ENCODE data around the gene MINDY4.

DNA sequence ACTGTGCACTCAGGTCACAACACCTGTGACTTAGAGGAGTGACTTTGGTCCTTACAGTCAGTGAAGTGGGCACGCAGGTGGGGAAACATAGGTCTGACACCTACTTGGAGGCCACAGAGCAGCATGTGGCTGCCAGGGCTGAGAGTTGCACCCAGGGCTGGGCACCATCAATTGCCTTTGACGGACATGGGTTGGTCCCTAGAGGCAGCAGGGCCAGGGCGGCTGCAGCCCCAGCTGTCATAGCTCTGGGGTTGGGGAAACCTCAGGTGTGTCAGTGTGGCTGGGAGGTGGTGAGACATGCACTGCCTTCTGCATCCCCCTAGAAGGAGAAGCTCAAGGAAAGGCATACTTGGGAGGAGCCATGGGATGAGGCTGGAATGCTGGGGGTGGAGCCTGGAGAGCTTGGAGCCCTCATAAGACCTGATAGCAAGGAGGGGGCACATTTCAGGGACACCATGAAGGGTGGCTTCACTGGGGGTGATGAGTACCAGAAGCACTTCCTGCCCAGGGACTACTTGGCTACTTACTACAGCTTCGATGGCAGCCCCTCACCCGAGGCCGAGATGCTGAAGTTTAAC lies 19.4 kb upstream of the MINDY4 start, which contains the start of gene INMT:
- TF ChIP-seq, protein P1, sequence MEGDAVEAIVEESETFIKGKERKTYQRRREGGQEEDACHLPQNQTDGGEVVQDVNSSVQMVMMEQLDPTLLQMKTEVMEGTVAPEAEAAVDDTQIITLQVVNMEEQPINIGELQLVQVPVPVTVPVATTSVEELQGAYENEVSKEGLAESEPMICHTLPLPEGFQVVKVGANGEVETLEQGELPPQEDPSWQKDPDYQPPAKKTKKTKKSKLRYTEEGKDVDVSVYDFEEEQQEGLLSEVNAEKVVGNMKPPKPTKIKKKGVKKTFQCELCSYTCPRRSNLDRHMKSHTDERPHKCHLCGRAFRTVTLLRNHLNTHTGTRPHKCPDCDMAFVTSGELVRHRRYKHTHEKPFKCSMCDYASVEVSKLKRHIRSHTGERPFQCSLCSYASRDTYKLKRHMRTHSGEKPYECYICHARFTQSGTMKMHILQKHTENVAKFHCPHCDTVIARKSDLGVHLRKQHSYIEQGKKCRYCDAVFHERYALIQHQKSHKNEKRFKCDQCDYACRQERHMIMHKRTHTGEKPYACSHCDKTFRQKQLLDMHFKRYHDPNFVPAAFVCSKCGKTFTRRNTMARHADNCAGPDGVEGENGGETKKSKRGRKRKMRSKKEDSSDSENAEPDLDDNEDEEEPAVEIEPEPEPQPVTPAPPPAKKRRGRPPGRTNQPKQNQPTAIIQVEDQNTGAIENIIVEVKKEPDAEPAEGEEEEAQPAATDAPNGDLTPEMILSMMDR (IDR thresholded peaks at IDR 0.05; ENCODE audit: insufficient read depth, low read depth, low read length) = no peak
- no peak for TF ChIP-seq EZH2 (IDR thresholded peaks at IDR 0.05; ENCODE audit: insufficient read depth, low read length)
